Measurements from ENCODE around the gene USB1.

Gene USB1

DNA sequence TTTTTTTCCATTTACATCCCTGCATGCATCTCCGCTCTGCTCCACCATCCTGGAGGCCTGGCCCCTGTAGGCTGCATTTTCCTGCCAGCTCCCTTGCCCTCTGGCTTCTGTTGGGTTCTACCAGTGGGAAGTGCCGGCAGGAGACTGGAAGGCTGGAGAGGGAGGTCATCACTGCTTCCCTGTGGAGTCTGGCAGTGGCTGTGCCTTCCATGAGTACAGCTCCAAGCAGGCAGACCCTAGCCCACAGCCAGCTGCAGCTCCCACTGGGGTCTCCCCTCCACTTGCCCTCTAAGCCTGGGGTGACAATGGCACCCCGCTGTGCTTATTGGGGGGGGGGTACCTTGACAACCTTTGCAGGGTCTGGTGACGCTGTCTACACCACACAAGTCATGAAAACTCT, 61.6 kb downstream of the USB1 start:
- TF ChIP-seq, protein P1, sequence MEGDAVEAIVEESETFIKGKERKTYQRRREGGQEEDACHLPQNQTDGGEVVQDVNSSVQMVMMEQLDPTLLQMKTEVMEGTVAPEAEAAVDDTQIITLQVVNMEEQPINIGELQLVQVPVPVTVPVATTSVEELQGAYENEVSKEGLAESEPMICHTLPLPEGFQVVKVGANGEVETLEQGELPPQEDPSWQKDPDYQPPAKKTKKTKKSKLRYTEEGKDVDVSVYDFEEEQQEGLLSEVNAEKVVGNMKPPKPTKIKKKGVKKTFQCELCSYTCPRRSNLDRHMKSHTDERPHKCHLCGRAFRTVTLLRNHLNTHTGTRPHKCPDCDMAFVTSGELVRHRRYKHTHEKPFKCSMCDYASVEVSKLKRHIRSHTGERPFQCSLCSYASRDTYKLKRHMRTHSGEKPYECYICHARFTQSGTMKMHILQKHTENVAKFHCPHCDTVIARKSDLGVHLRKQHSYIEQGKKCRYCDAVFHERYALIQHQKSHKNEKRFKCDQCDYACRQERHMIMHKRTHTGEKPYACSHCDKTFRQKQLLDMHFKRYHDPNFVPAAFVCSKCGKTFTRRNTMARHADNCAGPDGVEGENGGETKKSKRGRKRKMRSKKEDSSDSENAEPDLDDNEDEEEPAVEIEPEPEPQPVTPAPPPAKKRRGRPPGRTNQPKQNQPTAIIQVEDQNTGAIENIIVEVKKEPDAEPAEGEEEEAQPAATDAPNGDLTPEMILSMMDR (conservative IDR thresholded peaks at IDR 0.05; ENCODE audit: low read depth, low read length): no peak
- DNase-seq (ENCODE audit: low read depth): no peak
- H3K4me3 ChIP-seq (ENCODE audit: low read length): no peak overlapping the region

DNA sequence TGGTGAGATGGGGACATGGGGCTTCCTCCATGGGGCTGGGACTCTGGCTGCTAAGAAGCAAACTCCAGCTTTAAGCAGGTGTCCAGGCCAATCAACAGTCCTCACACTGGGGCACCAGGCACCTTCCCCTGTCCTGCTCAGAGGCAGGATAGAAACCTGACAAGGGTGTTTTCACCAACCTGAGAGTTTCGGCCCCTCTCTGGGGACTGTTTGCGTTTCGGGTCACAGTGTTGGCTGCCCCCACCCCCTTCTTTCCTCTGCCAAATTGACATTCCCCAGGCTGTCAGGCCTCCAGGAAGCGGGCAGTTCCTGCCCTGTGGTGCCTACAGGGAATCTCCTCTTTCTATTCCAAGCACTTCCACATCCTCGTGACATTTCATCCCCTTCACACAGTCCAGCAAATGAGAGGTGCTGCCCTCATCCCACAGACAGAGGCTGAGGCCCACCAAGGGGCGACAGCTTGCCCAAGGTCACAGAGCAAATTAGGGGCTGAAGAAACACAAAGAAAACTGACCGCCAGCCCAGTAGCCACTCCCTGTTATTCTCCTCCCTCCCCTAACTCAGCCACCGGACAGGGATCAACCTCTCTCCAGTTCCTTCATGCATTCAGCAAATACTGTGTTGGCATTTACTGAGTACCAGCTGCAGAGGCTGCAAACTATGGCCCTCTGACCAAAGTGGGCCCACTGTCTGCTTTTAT, 62.3 kb downstream of the USB1 start:
- TF ChIP-seq, protein P1 (conservative IDR thresholded peaks at IDR 0.05; ENCODE audit: low read depth, low read length): no peak
- DNase-seq (ENCODE audit: low read depth): no peak
- H3K4me3 ChIP-seq (ENCODE audit: low read length): no peak overlapping the region

DNA sequence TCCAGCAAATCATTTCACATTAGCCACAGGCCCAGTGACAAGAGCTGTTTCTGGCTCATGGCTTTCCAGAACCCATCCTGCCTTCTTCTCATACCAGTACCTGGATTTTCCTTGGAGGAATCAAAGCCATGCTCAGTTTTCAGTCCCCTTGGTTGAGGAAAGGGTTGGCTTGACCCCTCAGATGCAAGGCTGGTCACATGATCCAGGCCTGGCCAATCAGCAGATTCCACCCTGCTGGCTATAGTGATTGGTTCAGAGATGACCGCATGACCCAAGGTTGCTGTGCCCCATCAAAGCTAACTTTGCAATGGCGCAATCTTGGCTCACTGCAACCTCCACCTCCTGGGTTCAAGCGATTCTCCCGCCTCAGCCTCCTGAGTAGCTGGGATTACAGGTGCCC, 69.4 kb downstream of the USB1 start:
- no peak overlapping the region for H3K4me3 ChIP-seq (ENCODE audit: low read length)
- TF ChIP-seq, protein P1 (conservative IDR thresholded peaks at IDR 0.05; ENCODE audit: low read depth, low read length): no peak
- DNase-seq (ENCODE audit: low read depth): no peak
